Measurements from ENCODE around the gene SSH2.
"Not testable (repeated sequence)": the region's sequence is repeated elsewhere in the genome, so short reads cannot be mapped to it uniquely, and the experiment has no call there.

Gene SSH2

DNA sequence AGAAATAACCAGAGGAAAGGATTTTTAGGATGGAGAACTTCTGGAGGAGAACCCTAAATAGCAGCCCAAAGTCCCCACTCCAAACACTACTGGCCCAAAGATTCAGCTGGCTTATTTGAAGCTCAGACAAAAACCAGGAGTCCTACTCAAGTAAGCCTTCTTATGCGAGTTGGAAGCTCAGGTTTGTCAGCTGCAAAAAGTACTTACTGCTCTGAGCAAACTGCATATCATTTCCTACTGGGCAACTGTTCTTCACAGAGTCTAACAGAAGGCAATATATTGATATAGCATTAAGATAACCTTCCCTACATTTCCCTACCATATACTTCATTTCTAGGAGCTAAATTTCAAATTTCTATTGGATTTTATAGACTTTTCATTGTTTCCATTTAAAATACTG is 231.2 kb downstream of the SSH2 start:
- no peak for DNase-seq

DNA sequence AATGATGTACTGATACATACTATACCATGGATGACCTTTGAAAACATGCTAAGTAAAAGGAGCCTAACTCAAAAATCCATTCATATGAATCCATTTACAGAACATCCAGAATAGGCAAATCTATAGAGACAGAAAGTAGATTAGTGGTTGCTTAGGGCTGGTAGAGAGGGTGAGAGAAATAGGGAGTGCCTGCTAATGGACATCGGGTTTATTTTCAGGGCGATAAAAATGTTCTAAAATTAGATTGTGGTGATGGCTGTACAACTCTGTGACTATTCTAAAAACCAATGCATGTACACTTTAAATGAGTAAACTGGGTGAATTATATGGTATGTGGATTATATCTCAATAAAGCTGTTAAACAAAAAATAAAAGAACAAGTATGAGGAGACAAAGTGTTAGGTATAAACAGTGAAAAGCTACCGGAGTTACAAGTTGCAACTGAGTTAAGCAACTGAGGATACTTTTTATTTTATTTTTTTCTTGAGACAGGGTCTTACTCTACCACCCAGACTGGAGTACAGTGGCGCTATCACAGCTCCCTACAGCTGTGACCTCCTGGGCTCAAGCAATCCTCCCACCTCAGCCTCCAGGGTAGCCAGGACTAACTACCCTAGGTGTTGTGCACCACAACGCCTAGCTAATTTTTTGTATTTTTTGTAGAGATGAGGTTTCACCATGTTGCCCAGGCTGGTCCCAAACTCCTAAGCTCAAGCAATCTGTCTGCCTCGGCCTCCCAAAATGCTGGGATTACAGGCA is 231.8 kb downstream of the SSH2 start:
- DNase-seq, result no peak

DNA sequence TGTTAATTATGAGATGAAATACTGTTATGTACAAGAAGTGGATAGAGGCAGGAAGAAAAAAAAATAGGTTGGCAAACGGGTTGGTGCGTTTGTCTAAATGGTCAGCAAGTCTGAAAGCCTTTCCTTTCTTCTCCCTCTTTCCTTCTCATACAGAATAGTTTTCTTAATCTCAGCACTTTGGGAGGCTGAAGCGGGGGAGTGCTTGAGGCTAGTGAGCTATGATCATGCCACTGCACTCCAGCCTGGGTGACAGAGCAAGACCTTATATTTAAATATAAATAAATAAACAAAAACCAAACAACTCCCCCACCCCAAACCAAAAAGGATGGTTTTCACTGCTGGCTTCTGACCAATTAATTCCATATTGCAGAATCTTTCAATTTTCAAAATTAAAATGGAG is 232.7 kb downstream of the SSH2 start:
- no peak for DNase-seq

DNA sequence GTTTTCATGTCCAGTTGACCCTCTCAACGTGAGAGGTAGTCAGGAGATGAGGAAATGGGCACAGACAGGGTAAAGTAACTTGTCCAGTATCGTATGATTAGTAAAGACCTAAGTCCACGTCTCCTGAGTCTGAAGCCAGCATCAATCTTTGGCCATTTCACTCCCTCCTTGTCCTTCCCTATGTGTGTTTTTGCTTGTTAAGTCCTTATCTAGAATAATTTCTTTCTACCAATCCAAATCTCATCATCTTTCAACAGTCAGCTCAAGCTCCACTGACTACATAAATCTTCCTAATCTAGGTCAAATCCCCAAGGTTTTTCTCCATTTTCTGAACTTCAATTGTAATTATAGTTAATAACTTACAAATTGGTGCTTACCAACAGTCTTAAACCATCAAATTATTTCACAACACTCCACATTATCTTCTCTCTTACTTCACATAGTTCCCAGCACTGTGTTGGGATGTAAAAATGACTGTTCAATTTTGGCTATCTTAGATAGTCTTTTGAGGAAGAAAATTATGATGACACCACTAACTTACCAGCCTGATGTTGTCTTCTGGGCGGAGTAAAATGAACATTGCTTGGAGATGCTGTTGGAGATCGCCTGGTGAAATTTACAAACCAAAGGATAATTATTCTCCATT is 235.0 kb downstream of the SSH2 start:
- DNase-seq, result no peak

DNA sequence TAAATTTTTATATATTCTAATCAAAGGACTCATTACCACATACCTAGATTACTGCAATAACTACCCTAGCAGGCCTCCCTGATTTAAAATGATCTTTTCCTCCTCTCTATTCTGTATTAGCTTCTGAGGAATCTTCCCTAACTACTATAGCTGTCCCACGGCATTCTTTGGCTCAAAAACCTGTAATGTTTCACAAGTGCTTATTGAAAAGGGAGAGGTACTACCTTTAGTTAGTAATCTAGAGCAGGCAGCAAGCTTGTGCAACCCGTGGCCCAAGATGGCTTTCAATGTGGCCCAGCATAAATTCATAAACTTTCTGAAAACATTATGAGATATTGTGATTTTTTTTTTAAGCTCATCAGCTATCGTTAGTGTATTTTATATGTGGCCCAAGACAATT is 236.3 kb downstream of the SSH2 start:
- no peak for DNase-seq

DNA sequence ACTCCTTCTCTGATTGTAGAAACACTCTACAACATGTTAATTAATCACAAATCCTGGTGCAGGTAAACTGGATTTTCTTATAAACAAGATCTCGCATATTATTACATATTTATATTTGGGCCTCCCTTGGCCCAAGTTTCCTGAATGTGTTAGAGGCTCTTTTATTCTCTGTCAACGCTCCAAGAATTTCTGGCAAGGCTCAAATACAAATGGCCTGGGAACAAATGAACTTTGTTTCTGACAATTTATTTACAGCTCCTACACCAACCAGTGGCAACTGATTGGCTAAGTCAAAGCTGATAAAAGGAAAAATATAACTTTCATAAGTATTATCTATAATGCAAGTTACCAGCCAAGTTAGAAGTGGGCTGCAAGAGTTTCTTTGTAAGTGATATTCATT is 242.4 kb downstream of the SSH2 start:
- DNase-seq, result no peak

DNA sequence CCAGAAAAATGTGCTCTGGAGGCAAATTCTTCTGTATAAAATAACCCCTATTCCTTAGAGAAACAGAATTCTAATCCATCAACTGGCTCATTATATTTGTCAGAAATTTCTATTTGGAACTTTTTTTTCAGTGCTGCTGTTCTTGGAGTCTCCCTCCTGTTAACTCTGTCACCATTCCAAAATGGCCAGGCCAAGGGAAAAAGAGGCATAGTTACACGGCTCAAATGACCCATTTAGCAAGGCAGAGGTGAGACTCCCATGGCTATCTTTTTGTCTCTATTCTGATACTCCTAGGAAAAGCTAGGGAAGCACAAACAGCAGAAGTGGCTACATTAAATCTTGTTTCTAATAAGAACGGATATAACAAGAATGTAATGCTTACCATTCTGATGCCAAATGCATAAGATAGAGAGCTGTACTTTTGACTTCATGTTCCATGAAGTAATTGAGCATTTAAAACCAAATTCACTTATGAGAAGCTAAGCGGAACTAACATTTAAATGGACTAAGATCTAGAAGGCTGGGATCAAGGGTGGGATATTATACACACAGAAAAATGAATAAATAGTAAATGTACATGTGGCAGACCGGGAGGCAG is 242.9 kb downstream of the SSH2 start:
- no peak for DNase-seq

DNA sequence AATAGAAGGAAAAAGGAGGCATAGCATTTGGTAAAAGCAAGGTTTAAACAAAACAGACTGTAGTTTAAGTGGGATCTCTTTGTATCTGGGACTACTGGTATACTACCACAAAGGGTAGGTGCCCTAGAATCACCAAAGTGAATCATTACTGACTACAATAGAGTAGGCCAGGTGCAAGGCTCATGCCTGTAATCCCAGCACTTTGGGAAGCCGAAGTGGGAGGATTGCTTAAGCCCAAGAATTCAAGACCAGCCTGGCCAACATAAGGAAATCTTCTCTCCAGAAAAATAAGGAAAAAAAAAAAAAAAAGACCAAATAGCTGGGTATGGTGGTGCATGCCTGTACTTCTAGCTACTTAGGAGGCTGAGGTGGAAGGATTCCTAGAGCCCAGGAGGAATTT is 246.5 kb downstream of the SSH2 start:
- no peak for DNase-seq

DNA sequence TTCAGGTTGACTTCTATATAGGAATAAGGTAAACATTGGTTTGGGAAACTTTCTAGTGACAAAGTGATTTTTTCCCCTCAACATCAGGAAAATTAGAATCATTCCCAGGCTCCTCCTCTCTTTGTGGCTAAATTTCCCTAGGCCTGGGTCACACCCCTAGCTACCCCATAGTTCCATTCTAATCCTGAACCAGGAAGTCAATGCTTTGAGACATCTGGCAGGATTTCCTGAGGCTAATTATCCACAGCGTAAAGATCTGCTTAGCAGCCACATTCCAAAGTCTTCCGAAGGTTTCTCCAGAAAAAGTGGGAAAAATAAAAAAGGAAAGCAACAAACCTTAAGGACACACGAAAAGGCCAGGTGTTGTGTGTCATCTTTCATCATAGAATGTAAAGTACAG is 247.0 kb downstream of the SSH2 start:
- DNase-seq, result no peak

DNA sequence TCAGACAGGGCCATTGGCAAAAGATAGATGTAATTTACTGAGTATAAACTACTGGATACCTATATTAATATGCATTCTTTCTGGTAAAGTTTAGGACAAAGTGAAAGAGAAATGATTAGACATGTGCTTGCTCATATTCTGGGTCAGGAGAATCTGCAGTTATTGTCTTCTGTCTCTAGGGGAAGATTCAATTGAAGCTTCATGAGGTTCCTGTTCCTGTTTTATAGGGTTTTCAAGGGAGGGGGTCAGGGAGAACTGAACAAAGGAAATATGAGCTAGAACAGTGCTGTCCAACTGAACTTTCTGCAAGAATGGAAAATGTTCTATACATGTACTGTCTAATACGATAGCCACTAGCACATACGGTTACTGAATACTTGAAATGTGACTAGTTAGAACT is 248.0 kb downstream of the SSH2 start:
- no peak for DNase-seq

DNA sequence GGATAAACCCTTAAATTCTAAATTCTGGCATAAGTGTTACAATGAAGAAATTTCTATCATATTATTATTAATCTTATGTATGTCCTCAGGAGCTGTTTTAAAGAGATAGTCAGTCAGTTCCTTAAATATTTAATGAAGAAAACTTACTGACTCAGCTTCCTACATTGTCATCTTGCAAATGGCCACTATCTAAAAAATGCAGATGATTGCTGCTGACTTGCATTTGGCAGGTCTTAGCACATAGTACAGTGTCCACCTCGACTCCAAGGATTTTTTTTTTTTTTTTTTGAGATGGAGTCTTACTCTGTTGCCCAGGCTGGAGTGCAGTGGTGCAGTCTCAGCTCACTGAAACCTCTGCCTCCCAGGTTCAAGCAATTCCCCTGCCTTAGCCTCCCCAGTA is 252.2 kb downstream of the SSH2 start:
- DNase-seq, result no peak

DNA sequence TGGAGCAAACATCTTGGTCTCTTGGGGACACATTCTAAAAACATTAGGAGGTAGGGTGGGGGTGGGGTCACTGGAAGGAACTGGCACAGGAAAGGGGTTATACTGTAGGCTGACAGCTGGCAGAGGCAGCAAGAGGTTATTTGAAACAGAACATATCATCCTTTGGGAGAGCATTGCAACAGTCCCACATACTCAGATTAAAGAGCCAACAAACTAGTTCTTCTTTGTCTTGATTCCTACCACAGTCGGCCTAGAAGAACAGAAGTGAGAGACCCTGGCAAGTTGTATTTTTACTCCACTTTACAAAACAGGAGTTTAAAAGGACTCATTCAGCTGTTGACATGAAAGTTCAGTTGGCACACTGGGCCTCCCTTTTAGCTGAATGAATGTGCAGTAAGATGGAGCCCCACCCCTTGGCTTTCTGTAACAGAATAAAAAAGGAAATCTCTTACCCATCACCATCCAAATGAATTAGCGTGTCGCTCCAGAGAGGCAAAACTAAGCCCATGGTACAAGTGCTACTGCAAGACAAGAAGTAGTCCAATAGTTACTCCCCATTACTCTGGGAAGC is 252.7 kb downstream of the SSH2 start:
- DNase-seq, result no peak

DNA sequence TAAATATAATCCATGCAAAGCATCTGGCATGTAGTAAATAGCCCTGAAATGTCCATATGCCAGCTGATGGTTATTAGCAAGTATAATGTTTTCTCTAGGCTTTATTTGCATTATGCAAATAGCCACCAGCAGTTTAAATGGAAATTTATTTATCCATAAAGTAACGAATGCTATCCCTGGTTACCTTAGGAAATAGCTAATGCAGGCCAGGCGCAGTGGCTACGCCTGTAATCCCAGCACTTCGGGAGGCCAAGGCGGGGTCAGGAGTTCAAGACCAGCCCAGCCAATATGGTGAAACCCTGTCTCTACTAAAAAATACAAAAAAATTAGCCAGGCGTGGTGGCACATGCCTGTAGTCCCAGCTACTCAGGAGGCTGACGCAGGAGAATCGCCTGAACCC is 254.1 kb downstream of the SSH2 start:
- DNase-seq, result not testable (repeated sequence)

DNA sequence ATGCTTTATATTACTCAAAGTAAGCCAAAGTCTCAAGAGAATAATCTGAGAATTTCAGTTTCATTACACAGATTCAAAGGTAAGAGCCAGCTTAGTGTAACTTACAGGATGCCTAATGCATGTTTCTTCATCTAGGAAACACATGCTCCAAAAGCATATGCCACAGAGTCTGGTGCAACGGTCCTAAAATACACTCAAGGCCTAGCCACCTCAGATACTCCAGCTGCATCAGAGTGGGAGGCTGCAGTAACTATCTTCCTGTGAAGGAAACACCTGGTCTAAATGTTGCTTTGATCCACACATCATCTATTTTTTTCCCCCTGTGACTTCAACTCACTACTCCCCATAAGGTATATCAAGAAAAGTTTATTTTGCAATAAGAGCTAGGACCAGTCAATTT is 255.7 kb downstream of the SSH2 start:
- DNase-seq, result no peak

DNA sequence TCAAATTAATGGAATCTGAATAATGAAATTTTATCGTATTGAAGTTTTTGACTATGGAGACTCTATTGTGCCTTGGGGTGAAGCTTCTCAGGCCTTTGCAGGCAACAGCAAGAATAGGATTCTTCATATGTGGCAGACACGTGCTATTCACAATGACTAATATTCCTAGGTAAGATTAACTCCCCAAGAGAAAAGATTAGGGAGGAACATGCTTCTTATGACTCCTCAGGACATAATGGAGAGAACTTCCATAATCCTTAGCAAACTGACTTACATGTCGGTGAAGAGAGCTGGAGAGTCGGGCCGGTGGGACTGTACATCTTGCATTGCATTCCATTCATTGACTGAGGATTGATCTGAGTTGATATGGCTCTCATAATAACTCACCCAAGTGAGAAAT is 258.4 kb downstream of the SSH2 start:
- no peak for DNase-seq

DNA sequence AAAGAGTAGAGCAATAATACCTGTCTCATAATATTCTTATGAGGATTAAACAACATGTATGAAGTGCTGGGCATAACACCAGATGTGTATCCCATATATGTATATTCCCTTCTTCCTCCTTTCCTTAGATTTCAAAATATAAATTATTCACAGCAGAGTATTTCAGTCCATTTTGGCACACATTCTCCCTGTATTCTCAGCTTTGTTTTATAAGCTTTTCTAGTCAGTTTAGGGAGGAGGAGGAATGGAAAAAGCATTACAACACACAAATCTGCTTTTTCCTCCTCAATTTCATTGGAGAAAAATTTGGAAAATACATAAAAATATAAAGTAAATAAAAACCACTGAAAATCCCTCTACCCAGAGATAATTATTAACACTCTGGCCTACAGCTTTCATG is 260.8 kb downstream of the SSH2 start:
- DNase-seq, result no peak

DNA sequence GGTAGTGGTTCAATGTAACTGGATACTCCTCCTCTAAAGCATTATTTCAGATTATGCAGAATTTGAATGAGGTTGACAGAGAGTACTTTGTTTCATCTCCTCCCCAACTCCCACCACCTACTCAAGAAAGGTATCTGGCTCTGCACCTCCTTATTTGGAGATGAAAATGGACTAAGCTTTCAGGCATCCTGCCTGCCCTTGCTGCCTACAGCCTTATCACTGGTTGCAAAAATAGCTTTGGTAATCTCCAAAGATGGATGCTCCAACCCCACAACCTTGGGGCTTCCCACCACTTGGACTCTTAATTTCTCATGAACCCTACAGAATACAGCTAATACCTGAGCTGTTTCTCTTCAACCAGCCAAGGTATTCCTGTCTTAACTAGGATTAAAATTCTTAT is 262.1 kb downstream of the SSH2 start:
- DNase-seq, result no peak

DNA sequence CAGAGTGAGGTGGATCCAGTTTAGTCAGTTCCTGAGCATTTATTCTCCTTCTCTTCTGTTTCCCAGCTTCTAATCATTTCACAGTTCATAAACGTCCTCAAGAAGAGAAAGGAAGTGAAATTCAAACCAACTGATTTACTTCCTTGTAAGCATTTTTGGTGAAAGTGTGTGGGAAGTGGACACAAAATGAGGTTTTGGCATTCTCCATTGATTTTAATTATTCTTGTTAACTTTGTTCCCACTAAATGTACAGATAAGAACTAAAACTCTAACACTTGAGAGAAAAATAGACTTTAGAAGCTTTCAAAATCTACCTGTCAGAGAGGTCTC is 264.6 kb downstream of the SSH2 start:
- no peak for DNase-seq

DNA sequence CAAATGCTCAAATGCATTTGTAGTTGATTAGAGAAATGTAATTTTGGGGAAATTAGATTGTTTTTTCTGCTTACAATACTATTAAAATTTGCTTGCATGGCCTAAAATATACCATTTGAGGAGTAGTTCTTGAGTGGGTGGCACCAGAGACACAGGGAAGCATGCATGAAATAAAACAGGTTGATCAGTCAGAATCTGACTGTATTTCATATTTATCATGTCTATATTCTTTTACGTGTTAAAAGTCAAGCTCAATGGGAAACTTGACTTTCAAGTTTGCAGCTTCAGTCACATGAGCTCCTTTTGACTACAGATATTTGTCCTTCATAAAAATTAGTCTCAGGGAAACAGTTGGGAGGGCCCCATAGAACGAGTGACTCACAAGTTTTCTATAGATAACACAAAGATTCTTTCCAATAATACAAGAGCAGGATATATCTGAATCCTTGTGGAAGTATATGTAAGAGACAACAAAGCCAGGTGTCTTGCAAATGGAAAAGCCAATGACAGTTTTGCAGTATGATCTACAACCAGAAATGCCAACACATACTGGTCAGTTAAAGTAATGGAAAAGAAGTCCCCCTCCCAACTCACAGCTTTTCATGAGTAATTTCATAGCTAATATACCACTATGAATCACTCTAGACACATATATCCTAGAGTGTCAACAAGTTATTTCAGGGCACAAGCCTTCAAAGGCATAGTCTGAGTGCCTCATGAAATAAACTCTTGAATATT is 265.1 kb downstream of the SSH2 start:
- no peak for DNase-seq

DNA sequence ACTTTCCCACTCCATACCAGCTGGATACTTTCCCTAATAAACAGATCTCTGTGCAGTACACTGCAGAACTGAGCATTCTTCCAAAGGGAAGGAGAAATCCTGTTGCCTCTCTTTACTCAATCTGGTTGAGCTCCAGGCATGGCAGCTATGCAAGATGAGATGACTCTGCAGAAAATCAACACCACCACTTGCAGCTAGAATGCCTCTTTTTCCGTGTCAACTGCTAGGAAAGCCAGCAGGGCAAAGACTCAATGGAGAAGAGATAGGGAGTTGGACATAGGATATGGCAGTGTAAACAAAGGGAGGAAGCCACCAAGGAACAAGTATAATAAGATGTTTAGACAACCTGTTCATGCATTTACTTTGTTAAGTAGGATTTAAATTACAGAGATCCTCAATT is 266.9 kb downstream of the SSH2 start:
- DNase-seq, result no peak

DNA sequence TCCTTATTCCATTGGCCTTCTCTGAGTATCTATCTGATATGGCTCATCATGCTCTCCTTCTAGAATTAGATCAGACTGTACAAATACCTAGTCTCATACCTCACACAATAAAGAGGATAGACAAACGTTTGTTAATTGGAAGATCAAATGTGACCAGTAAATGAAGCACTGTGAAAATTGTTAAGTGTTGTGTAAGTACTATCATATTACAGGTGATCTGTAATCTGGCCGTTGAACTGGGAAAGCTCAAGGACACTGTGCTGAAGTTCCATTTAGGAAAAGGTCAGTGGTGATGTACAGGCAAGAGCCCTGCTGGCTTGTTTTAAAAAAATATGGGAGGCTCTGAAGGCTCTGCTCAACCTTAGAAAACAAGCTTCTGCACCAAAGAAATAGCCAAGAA is 268.8 kb downstream of the SSH2 start:
- no peak for DNase-seq

DNA sequence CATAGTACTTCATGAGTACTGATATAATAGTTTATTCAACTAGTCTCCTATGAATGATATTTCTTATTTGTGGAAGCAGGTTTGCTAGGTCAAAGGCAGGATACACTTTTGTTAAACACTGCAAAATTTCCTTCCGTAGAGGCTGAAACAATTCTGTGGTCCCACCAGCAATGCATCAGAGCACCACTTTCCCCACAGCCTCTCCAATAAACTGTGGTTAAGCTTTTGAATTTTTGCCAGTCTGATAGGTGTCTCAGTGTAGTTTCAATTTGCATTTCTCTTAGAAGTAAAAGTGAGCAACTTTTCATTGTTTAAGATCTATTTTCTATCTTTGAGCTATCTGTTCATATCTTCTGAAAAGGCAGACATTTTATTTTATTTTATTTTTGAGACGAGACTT is 270.9 kb downstream of the SSH2 start:
- no peak for DNase-seq

DNA sequence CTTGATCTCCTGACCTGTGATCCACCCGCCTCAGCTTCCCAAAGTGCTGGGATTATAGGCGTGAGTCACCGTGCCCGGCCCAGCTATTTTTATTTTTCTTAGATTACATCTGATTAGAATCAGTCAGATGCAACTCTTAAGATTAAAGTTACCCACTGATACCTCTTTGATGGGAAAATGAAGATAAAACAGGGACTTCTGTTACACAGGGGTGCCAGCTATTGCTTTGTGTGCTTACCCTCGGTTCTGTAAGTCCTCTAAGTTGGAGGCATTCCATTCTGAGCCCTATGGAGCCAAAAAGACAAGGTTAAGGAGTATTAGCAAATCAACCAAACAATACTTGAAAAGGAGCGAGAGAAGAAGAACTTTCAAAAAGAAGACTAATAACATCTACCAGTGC is 274.7 kb downstream of the SSH2 start:
- no peak for DNase-seq
